NCI-H1092 treated with DMSO at 0.1 percent for 48 hours (cell line): Measurements from ENCODE around the gene OR6P1.
A peak's percentile ranks its signal among the peaks of the same experiment; 100 is the strongest.

Experiments
- DNase-seq: peaks from one replicate; lab custom pipeline; 2025; lab: John Stamatoyannopoulos, UW

The OR6P1 gene, protein sequence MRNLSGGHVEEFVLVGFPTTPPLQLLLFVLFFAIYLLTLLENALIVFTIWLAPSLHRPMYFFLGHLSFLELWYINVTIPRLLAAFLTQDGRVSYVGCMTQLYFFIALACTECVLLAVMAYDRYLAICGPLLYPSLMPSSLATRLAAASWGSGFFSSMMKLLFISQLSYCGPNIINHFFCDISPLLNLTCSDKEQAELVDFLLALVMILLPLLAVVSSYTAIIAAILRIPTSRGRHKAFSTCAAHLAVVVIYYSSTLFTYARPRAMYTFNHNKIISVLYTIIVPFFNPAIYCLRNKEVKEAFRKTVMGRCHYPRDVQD

DNA sequence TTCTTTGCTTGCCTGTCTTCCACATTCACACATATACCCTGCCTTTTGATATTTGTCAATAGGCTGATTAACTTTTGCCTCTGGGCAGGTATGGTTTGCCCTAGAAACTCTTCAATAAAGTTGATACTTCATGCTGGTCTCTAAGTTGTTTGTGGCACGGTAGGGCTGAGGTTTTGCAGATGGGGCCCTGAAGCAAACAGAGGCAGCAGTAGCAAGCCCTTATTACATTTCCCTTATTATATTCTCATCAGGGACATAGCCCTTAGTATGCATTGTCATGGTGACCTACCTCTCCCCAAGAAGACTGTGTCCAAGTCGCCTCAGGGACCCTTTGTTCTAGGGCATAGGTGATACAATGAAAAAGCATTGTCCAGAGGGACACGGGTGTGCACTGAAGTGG lies at the start of gene OR6P1:
TSS of gene OR6P1 (minus strand) at position 101 of the 400 bp plus-strand sequence. CDS start 6,976 bp downstream, outside the sequence.
- no peak for DNase-seq

DNA sequence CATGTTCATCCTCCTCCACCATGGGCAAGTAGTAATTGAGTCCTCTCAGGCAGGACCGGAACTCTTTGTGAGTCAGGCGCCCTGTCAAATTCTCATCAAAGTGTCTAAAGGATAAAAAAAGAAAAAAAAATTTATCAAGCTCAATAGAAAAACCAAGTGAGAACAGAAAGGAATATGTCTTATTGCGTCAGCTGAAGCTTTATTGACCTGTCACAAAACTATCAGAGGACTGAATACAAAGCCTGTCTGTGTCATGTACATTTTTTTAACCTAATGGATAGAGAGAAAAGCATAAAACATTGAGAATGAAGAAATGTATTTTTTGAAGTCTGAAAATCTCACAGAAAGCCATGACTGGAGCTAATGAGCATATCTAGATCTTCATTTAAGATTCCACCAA lies 43.4 kb upstream of the OR6P1 start:
- DNase-seq: no peak

GRCh38 chr1:158611916-158612315 lies 41.5 kb upstream of the OR6P1 start:
- no peak for DNase-seq

DNA sequence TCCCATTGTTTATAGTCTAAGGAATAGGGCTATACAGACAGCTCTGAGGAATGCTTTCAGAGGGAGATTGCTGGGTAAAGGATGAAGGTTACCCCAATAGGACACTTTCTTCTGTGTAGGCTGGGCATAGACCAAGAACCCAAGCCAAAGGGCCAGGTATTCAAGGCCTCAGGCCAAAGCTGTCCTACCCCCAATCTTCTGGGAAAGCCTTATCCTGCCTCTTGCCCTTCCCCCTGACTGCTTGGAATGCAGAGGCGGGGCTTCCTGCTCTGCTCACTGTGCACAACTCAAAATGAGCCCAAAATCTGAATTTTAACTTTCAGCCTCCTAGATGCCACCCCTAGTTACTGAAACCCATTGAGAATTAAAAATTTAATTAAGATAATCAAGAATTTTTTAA lies 36.9 kb upstream of the OR6P1 start:
- no peak for DNase-seq

- DNase-seq: no peak
Observed at GRCh38 chr1:158604968-158605367, 34.6 kb upstream of the OR6P1 start, which contains the start of gene OR10Z1. OR10Z1 (plus strand) TSS chr1:158605268; CDS start chr1:158606439, 1,171 bp downstream.

GRCh38 chr1:158600735-158601134 lies 30.4 kb upstream of the OR6P1 start:
- no peak for DNase-seq

DNA sequence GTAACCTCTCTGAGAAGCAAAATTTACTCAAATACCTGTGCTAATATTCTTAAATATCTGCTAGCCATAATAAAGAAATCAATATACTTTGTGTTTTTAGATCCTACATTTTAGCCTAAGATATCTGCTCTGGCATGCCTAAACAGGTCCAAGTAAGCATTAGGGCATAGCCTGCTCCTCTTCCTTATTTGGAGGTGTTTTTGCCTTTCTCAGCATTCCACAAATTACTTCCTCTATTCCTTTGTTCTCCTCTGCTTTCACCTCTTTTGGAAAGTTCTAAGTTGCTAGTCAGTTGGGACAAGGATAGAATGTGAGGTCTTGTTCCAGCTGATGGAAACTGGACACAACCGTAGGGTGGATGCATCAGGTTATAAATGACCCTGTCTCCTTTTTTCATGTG lies 16.6 kb upstream of the OR6P1 start:
- DNase-seq: no peak

DNA sequence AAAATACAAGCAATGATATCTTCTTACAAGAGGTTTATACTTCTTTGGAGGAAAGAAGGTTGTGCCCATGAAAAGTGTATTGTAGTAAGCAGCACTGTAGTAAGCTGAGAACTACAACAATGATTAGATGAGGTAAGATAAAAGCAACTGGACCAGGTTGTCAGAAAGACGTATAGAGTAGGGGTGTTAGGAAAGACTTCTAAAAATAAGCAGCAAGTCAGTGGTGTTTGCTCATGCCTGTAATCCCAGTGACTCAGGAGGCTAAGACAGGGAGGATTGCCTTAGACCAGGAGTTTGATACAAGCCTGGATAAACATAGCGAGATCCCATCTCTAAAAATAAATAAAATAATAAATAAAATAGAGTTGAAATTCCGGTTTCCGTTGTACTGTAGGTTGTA lies 13.6 kb upstream of the OR6P1 start:
- no peak for DNase-seq

- no peak for DNase-seq
Observed at GRCh38 chr1:158579733-158580132, 9.4 kb upstream of the OR6P1 start, which contains the start of gene OR10X1. OR10X1 (minus strand) TSS chr1:158579899; CDS start chr1:158579899, 0 bp downstream.

- no peak for DNase-seq
Observed at GRCh38 chr1:158577561-158577960, 7.2 kb upstream of the OR6P1 start.

GRCh38 chr1:158572226-158572625 lies 1.8 kb upstream of the OR6P1 start:
- DNase-seq: no peak

- DNase-seq: no peak
Observed at GRCh38 chr1:158564608-158565007, 5.8 kb downstream of the OR6P1 start.

DNA sequence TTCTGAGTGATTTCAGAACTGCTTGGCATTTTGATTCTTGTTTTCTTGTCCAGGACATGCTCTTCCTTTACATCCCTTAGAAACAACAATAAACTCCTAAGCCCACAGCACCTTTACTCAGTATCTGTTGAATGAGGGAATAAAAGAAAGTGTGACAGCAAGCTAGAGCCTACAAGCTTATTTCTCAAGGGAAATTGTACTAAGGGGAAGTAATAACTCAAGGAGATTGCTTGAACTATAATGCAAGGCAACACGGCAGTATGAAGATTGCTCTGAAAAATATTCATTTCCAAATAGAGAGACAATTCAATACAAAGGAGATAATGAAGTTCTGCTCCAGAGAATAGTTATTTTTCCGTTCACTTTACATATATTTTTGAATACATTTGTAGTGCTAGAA lies 6.5 kb downstream of the OR6P1 start:
- DNase-seq: no peak

- DNase-seq: no peak
Observed at GRCh38 chr1:158559696-158560095, 10.7 kb downstream of the OR6P1 start.

DNA sequence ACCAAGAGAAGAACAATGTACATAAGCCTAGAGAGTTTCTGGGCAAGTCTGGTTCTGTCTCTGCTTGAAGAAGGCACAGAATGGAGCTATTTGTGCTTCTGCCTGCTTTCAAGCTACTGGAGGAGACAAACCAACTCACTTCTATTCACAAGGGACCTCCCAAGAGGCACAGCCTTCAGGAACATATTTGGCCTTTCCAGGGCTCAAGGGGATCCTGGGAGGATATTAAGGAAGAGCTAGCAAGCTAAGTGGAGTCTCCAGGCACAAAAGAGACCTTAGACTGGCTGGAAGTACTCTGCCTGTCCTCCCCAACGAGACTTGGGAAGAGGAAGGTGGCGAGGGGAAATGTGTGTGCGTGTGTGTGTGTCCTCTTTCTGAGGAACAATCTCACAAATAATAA lies 16.0 kb downstream of the OR6P1 start, which contains the start of gene OR6Y1:
TSS of gene OR6Y1 (minus strand) at position 54 of the 400 bp plus-strand sequence. CDS start 6,300 bp downstream, outside the sequence.
- no peak for DNase-seq

DNA sequence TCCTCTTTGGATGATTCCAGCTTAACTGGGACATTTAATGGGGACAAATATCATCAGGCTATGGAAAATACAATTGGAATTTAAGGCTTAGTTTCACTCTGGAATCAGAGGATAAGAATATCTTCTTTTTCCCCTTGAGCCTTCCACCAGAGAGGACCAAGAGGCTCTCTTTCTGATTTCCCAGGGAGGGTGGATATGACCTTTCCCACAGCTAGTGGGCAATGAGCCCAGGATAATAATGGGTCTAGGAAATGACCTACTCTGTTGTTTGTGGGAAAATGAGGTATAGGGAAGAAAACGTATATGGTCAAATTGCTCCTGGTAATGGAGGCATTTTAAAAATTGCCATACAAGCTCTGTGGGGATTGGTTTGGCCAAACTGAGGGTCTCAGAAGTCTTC lies 18.1 kb downstream of the OR6P1 start:
- no peak for DNase-seq

DNA sequence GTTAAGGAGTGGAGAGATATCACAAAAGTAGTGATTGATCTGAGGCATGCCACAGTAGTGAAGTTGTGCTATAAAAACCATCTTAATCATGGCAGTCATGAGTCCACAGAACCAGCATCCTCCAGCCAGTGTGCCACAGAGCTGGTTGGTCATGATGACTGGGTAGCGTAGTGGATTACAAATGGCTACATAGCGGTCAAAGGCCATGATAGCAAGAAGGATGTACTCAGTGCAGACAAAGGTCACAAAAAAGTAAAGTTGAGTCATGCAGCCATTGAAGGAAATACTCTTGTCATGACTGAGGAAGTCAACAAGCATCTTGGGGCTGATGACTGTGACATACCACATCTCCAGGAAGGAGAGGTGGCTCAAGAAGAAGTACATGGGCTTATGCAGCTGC lies 22.8 kb downstream of the OR6P1 start:
- DNase-seq: no peak

DNA sequence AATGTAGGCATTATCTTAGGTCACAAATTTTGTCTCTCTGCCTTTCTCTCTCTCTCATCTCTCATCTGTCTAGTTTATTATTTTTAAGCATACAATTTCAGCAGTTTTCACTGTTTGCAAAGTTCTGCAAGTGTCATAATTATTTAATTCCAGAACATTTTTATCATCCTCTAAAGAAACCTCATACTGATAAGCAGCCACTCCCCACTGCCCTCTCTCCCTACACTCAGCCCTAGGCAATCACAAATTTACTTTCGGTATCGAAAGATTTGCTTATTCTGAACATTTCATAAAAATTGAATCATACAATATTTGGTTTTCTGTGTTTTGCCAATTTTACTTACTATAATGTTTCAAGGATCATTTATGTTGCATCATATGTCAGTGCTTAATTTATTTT lies 32.8 kb downstream of the OR6P1 start:
- no peak for DNase-seq

GRCh38 chr1:158534496-158534895 lies 35.9 kb downstream of the OR6P1 start:
- no peak for DNase-seq

- peak; percentile 69 for DNase-seq
Observed at GRCh38 chr1:158527190-158527815, 43.1 kb downstream of the OR6P1 start.

- DNase-seq: no peak
Observed at GRCh38 chr1:158521666-158522058, 48.7 kb downstream of the OR6P1 start.

DNA sequence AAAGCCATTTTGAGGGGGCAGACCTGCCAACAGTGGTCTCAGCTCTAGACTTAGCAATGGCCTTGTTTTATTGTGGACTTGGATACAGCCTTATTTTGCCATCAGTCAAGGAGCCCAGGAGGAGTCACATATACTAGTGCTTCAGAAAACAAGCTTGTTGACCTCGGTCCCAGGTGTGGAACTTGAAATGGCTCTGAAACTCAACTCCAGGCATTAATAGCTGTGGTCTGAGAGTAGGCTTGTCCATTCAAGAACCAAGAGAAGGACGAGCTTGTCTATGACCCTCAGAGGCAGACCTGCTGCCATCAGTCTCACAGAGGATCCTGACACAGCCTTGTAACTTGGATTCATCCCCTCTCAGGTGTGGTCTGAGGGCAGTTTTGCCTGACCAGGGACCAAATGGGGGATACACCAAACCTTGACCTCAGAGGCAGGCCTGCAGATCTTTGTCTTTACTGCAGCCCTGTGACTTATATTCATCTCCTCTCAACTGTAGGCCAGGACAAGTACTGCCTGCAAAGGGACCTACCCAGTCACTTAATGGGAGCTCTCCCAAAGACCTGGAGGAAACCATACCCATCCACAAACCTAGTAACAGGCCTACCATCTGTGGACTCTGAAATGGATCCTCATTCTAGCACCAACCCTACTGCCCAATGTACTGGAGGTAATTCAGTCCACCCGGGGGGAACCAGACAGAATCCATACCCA lies 49.3 kb downstream of the OR6P1 start:
- no peak for DNase-seq

- no peak for DNase-seq
Observed at GRCh38 chr1:158520021-158520420, 50.4 kb downstream of the OR6P1 start.
